Measurements from ENCODE around the gene B3GLCT. TPM values are rescaled to one million over a fixed set of nuclear protein-coding genes. Genes with fewer than 3 reads are reported as not detected.

The B3GLCT gene
- polyA plus RNA-seq, 1 of the 3 experiments (the other 2 are of a cell fraction), result 2.4 TPM

- no peak overlapping the region for H3K9ac ChIP-seq
- no peak for TF ChIP-seq USF2 (IDR thresholded peaks at IDR 0.05; ENCODE audit: borderline replicate concordance, low read depth, low read length)
- TF ChIP-seq EP300 (IDR thresholded peaks at IDR 0.05; ENCODE audit: borderline replicate concordance in 1 of 2, low read depth in 1 of 2, low read length in 1 of 2), result no peak
- TF ChIP-seq MAX (IDR thresholded peaks at IDR 0.05; ENCODE audit: low read depth), result no peak
- no peak for TF ChIP-seq RXRA (IDR thresholded peaks at IDR 0.05; ENCODE audit: borderline replicate concordance, low read depth)
- TF ChIP-seq RAD21 (IDR thresholded peaks at IDR 0.05; ENCODE audit: low read length), result no peak
- no peak for TF ChIP-seq NRF1 (IDR thresholded peaks at IDR 0.05; ENCODE audit: low read depth, low read length)
- no peak for TF ChIP-seq NFIC (IDR thresholded peaks at IDR 0.05; ENCODE audit: borderline replicate concordance)
- H3K36me3 ChIP-seq (replicated peaks in 1 of 2; ENCODE audit: control insufficient read depth in 1 of 2, insufficient read depth in 2 of 2, low read length in 1 of 2), result no peaks in the 10 kb centered on the region
- H4K20me1 ChIP-seq (ENCODE audit: insufficient read depth), result no peaks in the 10 kb centered on the region
- no peak for DNase-seq
- H3K4me2 ChIP-seq, result no peak overlapping the region
- H3F3A ChIP-seq (replicated peaks; ENCODE audit: insufficient read depth), result peaks cover 3% of the 10 kb centered on the region
- H3K27me3 ChIP-seq (ENCODE audit: insufficient read depth), result no peaks in the 10 kb centered on the region
- no peak overlapping the region for H3K4me3 ChIP-seq (ENCODE audit: low read depth in 2 of 2, low read length in 1 of 2)
- 90% methylated on average over 8 of the region's 8 CpGs for WGBS (ENCODE audit: low lambda C conversion rate)
- no peaks in the 10 kb centered on the region; a peak in 3 of 4 replicates for H3K4me1 ChIP-seq (ENCODE audit: control insufficient read depth in 1 of 2, insufficient read depth in 2 of 2, low read depth in 1 of 2, low read length in 1 of 2)
- CTCF ChIA-PET, result interaction anchor here (2.7 to 26.3 kb wide), 3 partner anchors 8 to 198 kb away, joined by 13 to 383 read pairs (median 40); partner anchors contain the start of gene B3GLCT
- POLR2A ChIA-PET, result interaction anchor here (0.7 kb wide), 1 partner anchor 197 kb away, joined by 4 read pairs; no protein-coding TSS in a partner anchor
- no peaks in the 10 kb centered on the region for H3K79me2 ChIP-seq (ENCODE audit: insufficient read depth)
- H3K27ac ChIP-seq (ENCODE audit: low read depth in 2 of 2, low read length in 1 of 2), result no peak overlapping the region; a peak in 1 of 4 replicates
- H3K9me3 ChIP-seq, result no peaks in the 10 kb centered on the region
- no peak overlapping the region for H2AFZ ChIP-seq (ENCODE audit: low read depth)
- no peaks in the 10 kb centered on the region for H3K9me2 ChIP-seq
Measured at GRCh38 chr13:31227870-31228269, 28.1 kb downstream of the B3GLCT start.

GRCh38 chr13:31234729-31235128 is 35.0 kb downstream of the B3GLCT start:
- Histone ChIP-seq H3K9me2 (no peaks in the 10 kb centered on the region), H3K27me3 (ENCODE audit: insufficient read depth) (no peaks in the 10 kb centered on the region), H3F3A (replicated peaks; ENCODE audit: insufficient read depth) (no peaks in the 10 kb centered on the region), H2AFZ (ENCODE audit: low read depth) (no peak overlapping the region), H3K4me2 (no peak overlapping the region), H3K4me1 (ENCODE audit: control insufficient read depth in 1 of 2, insufficient read depth in 2 of 2, low read depth in 1 of 2, low read length in 1 of 2) (no peaks in the 10 kb centered on the region; a peak in 1 of 4 replicates), H3K36me3 (replicated peaks in 1 of 2; ENCODE audit: control insufficient read depth in 1 of 2, insufficient read depth in 2 of 2, low read length in 1 of 2) (no peaks in the 10 kb centered on the region), H4K20me1 (ENCODE audit: insufficient read depth) (no peaks in the 10 kb centered on the region), H3K27ac (ENCODE audit: low read depth in 2 of 2, low read length in 1 of 2) (no peak overlapping the region), H3K9me3 (no peaks in the 10 kb centered on the region), H3K4me3 (ENCODE audit: low read depth in 2 of 2, low read length in 1 of 2) (no peak overlapping the region), H3K9ac (no peak overlapping the region), H3K79me2 (ENCODE audit: insufficient read depth) (no peaks in the 10 kb centered on the region)
- 81% methylated on average over 5 of the region's 6 CpGs for WGBS (ENCODE audit: low lambda C conversion rate)
- POLR2A ChIA-PET, result no interaction called here
- CTCF ChIA-PET, result interaction anchor here (2.0 to 26.3 kb wide), 9 partner anchors 8 to 562 kb away, joined by 7 to 383 read pairs (median 20); partner anchors contain the start of genes B3GLCT and RXFP2
- TF ChIP-seq ZBTB33 (IDR thresholded peaks at IDR 0.05; ENCODE audit: borderline replicate concordance, low read depth) (no peak), CTCF (IDR thresholded peaks at IDR 0.05) (peak; percentile 32)
- DNase-seq, result no peak
